Chondrocyte (in vitro differentiated cells): ENCODE results near the gene ERI2. TPM values are rescaled to one million over a fixed set of nuclear protein-coding genes. Genes with fewer than 3 reads are reported as not detected.

ENCODE experiments used
- DNase-seq: peaks from one replicate; pipeline ENCODE4 v3.0.0; 2021; ENCODE audit warnings: mixed read lengths, low spot score
- H3K27ac Mint-ChIP-seq: one replicate; pipeline ENCODE4 v1.8.0; 2021; ENCODE audit warnings: mild to moderate bottlenecking, moderate library complexity, mixed read lengths; ENCODE audit not compliant: unreplicated experiment
- H3K27me3 Mint-ChIP-seq: 2 replicates; pipeline ENCODE4 v1.8.0; 2021; ENCODE audit warnings: low read depth, mixed read lengths
- H3K36me3 Mint-ChIP-seq: 2 replicates; pipeline ENCODE4 v1.8.0; 2021; ENCODE audit warnings: low read depth, mixed read lengths
- H3K4me1 Mint-ChIP-seq: 2 replicates; pipeline ENCODE4 v1.8.0; 2021; ENCODE audit warnings: low read depth, mild to moderate bottlenecking, mixed read lengths
- H3K4me3 Mint-ChIP-seq: one replicate; pipeline ENCODE4 v1.8.0; 2021; ENCODE audit warnings: mild to moderate bottlenecking, moderate library complexity, mixed read lengths; ENCODE audit not compliant: unreplicated experiment
- H3K9me3 Mint-ChIP-seq: 2 replicates; pipeline ENCODE4 v1.8.0; 2021; ENCODE audit warnings: low read depth, mixed read lengths
- CTCF ChIP-seq: fragments of 200-600 bp; sonication (generic); IDR thresholded peaks from 2 replicates; pipeline ENCODE4 v1.5.0; 2021; ENCODE audit warnings: antibody characterized with exemption, mild to moderate bottlenecking, moderate library complexity
- total RNA-seq: library from RNA; stranded (reverse); gene quantifications from 3 replicates; pipeline ENCODE4 v1.2.1, GENCODE V29; 2021

The ERI2 gene
- total RNA-seq, 1 donor from 2014 or later = 11.5 TPM

GRCh38 chr16:20821682-20822081 is 15.4 kb upstream of the ERI2 start:
- DNase-seq = no peak
- no peaks in the 10 kb centered on the region for H3K27me3 Mint-ChIP-seq
- no peak for TF ChIP-seq CTCF
- no peaks in the 10 kb centered on the region for H3K9me3 Mint-ChIP-seq
- H3K4me3 Mint-ChIP-seq = no peak overlapping the region
- H3K36me3 Mint-ChIP-seq = peaks cover 7% of the 10 kb centered on the region
- no peak overlapping the region for H3K27ac Mint-ChIP-seq
- H3K4me1 Mint-ChIP-seq = peaks cover 8% of the 10 kb centered on the region

GRCh38 chr16:20818929-20819585 is 12.8 kb upstream of the ERI2 start:
- Mint-ChIP-seq H3K9me3 (no peaks in the 10 kb centered on the region), H3K36me3 (peaks cover 5% of the 10 kb centered on the region), H3K27ac (no peak overlapping the region), H3K27me3 (no peaks in the 10 kb centered on the region), H3K4me1 (peaks cover 11% of the 10 kb centered on the region), H3K4me3 (no peak overlapping the region)
- no peak for DNase-seq
- TF ChIP-seq CTCF = no peak

- peaks cover 4% of the 10 kb centered on the region for H3K36me3 Mint-ChIP-seq
- no peak overlapping the region for H3K4me3 Mint-ChIP-seq
- H3K27me3 Mint-ChIP-seq = no peaks in the 10 kb centered on the region
- H3K4me1 Mint-ChIP-seq = peaks cover 6% of the 10 kb centered on the region
- no peak for TF ChIP-seq CTCF
- DNase-seq = no peak
- no peak overlapping the region for H3K27ac Mint-ChIP-seq
- H3K9me3 Mint-ChIP-seq = no peaks in the 10 kb centered on the region
Observed at GRCh38 chr16:20814784-20815183, 8.5 kb upstream of the ERI2 start.

- no peak for DNase-seq
- Mint-ChIP-seq H3K4me1 (peaks cover 10% of the 10 kb centered on the region), H3K4me3 (no peak overlapping the region), H3K27me3 (no peaks in the 10 kb centered on the region), H3K9me3 (no peaks in the 10 kb centered on the region), H3K27ac (no peak overlapping the region), H3K36me3 (peaks cover 1% of the 10 kb centered on the region)
- TF ChIP-seq CTCF = no peak
Observed at GRCh38 chr16:20812510-20812909, 6.2 kb upstream of the ERI2 start.

GRCh38 chr16:20811889-20812439 is 5.7 kb upstream of the ERI2 start:
- no peak for DNase-seq
- no peak for TF ChIP-seq CTCF
- Mint-ChIP-seq H3K36me3 (peaks cover 1% of the 10 kb centered on the region), H3K27ac (no peak overlapping the region), H3K4me3 (no peak overlapping the region), H3K27me3 (no peaks in the 10 kb centered on the region), H3K4me1 (peaks cover 14% of the 10 kb centered on the region), H3K9me3 (no peaks in the 10 kb centered on the region)
